Measurements from ENCODE around the gene SLC6A4. TPM values are rescaled to one million over a fixed set of nuclear protein-coding genes. Genes with fewer than 3 reads are reported as not detected.
"Not testable (repeated sequence)": the region's sequence is repeated elsewhere in the genome, so short reads cannot be mapped to it uniquely, and the experiment has no call there.

The SLC6A4 gene
- total RNA-seq, 2 experiments from 2014 or later = 0.13 to 0.18 TPM

DNA sequence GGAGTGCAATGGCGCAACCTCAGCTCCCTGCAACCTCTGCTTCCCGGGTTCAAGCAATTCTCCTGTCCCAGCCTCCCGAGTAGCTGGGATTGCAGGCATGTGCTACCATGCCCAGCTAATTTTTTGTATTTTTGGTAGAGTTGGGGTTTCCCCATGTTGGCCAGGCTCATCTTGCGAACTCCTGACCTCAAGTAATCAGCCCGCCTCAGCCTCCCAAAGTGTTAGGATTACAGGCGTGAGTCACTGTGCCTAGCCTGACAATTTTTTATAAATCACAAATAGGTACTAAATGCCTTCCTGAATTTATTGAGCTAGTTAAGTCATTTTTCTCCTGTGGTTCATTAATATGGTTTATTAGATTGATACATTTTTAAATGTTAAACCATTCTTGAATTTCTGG, 87.6 kb downstream of the SLC6A4 start:
- not testable (repeated sequence) for H3K27me3 Mint-ChIP-seq, H3K4me3 Mint-ChIP-seq, DNase-seq, H3K9me3 Mint-ChIP-seq, H3K4me1 Mint-ChIP-seq, H3K27ac Mint-ChIP-seq
- POLR2A ChIA-PET = interaction anchor here (1.0 to 1.3 kb wide), 2 partner anchors 14 to 43 kb away, joined by 3 to 4 read pairs; no protein-coding TSS in a partner anchor
- H3K36me3 Mint-ChIP-seq (ENCODE audit: low read depth) = peaks cover 15% of the 10 kb centered on the region
- CTCF ChIA-PET = interaction anchor here (0.7 kb wide), 1 partner anchor 258 kb away, joined by 3 read pairs; no protein-coding TSS in a partner anchor

Other genes with a start within 250 kb of the SLC6A4 start
- gene NSRP1, start 118.9 kb downstream of the SLC6A4 start, total RNA-seq = 10 to 100 TPM; 21.6 to 22.7 TPM
- gene BLMH, start 56.2 kb upstream of the SLC6A4 start, total RNA-seq = 10 to 100 TPM; 47.3 to 52.8 TPM
- gene TMIGD1, start 98.4 kb upstream of the SLC6A4 start, total RNA-seq = not detected
- gene CPD, start 143.2 kb upstream of the SLC6A4 start, total RNA-seq = 10 to 100 TPM; 28.7 to 32.3 TPM
- gene GOSR1, start 241.7 kb upstream of the SLC6A4 start, total RNA-seq = 10 to 100 TPM; 45.5 to 45.7 TPM